ENCODE measurements around the gene KIF25.

The KIF25 gene

GRCh38 chr6:168051648-168052047, 54.2 kb downstream of the KIF25 start:
- no peak for TF ChIP-seq CTCF (IDR thresholded peaks at IDR 0.05)

- peak; percentile 51 for TF ChIP-seq CTCF (IDR thresholded peaks at IDR 0.05)
Observed at GRCh38 chr6:168052291-168052891, 54.9 kb downstream of the KIF25 start.

- no peak for TF ChIP-seq CTCF (IDR thresholded peaks at IDR 0.05)
Observed at GRCh38 chr6:168053086-168053956, 55.9 kb downstream of the KIF25 start.

GRCh38 chr6:168053957-168054471, 56.5 kb downstream of the KIF25 start:
- TF ChIP-seq CTCF (IDR thresholded peaks at IDR 0.05) = no peak

GRCh38 chr6:168054765-168055560, 57.5 kb downstream of the KIF25 start:
- no peak for TF ChIP-seq CTCF (IDR thresholded peaks at IDR 0.05)

GRCh38 chr6:168055696-168056489, 58.4 kb downstream of the KIF25 start:
- TF ChIP-seq CTCF (IDR thresholded peaks at IDR 0.05) = no peak
